ENCODE measurements around the gene OR10AD1.
"Not testable (repeated sequence)": the region's sequence is repeated elsewhere in the genome, so short reads cannot be mapped to it uniquely, and the experiment has no call there.

The OR10AD1 gene

DNA sequence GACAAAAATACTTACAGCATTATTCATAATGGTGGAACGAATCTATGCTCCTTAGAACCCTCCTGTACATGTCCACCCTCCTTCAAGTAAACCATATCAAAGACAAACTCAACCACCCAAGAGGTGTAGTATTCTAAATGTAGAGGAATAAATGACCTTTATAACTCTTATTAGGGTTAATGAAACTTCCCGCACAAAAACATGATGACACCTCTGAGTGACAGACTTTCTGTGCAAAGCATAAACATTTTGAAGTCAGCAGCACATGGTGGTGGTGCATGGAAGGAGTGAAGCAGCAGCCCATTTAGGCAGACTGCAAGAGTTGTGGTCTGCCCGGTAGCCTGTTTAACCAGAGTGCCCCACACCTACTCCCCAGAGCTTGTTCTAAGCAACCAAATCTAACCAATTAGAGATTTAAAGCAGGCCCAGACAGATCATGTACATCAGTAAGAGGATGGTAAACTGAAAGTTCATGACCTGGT lies 45.2 kb downstream of the OR10AD1 start:
- DNase-seq: no peak

DNA sequence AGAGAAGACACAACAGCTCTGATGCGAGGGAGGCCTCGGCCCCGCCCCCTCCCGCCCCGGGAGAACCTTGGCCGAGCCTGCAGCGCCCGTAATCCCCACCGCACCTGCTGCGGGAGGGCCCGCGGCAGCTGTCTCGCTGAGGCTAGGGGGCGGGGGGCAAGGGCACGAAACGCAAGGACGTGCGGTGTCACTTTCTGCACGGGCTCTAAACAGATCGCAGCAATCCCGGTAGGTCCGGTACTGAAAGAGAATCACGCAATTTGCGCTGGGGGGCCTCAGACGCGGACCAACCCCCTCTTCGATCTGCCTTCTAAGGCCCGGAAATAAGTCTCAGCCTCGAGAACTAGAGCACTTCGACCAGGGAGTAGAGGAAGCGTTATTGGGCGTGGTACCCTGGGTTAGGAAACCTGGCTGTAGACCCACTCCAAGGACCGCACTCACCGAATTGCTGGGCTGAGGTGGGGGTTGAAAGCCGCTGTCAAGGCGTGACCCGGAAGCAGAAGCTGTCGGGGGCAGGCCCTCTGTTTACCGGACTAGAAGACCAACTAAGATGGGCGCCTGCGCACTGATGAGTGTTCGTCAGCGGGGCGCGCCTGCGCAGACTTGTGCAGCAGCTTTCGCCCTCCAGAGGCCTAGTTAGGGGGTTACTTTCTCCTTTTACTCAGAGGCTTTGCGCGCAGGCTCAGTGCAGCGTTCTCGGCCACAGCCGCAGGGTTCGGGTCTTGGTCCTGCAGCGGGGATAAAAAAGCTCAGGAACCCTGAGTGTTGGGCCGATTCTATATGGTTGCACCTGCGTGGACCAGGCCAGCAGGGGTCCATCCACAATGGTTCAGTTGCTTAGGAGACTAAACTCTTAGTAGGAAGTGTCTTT lies 45.8 kb downstream of the OR10AD1 start, which contains the start of gene ASB8:
Gene ASB8, minus strand, starts transcription at position 498 of the 871 bp plus-strand sequence. CDS start 4,019 bp downstream, outside the sequence.
- DNase-seq: peak; percentile 95

DNA sequence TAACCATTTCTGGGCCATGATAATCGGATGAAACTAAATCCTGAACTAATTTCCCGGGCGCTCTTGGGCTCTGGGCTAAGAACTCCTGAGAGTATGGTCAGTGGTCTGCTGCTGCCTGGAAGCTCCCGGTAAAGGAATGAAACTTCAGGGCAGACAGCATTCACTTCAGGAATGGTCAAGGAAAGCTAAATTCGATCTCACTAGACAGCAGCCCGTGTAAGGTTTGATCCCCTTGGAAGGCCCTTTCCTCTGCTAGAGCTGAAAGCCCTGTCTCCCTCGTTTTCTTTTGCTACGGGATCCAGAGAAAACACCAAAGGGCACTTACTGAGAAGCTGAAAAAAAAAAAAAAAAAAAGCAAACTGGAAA lies 46.5 kb downstream of the OR10AD1 start:
- DNase-seq: no peak

- not testable (repeated sequence) for DNase-seq
Measured at GRCh38 chr12:48155786-48156185, 47.3 kb downstream of the OR10AD1 start.
